ENCODE measurements around the gene MAP3K1. TPM values are rescaled to one million over a fixed set of nuclear protein-coding genes. Genes with fewer than 3 reads are reported as not detected.

MAP3K1 gene
- total and polyA plus RNA-seq, 9 of the 15 experiments (the other 6 are each of a cell fraction or from before 2014, with no cell fraction given), result 3.9 to 13.9 (median 7.5) TPM

DNA sequence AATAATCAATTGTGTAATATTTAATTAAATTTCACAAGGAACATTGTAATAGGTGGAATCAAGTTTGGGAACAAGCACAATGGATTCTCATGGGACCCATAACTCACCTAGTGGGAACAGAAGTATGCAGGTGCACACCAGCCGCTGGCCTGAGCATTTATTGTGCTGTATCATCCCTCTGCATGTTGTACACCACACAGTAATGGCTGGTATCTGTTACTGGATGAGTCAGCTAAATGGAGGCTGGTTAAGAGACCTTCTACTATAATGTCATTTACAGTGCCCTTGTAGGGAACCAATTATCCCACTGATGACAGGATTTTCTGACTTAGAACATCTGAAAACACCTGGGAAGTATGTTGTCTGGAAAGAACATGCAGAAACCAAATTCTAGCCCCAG, 3.2 kb upstream of the MAP3K1 start (continued):
- TF ChIP-seq FOXA1 (IDR thresholded peaks at IDR 0.05; ENCODE audit: borderline replicate concordance) (no peak), HNRNPLL (IDR thresholded peaks at IDR 0.05; ENCODE audit: low read depth, low read length, poor library complexity, severe bottlenecking) (no peak), CTBP1 (IDR thresholded peaks at IDR 0.05; ENCODE audit: borderline replicate concordance) (peak; percentile 67; the same call in 1 of the 2 replicates), IFI16 (CRISPR knock-in tag; IDR thresholded peaks at IDR 0.05) (no peak), ZNF584 (CRISPR knock-in tag; IDR thresholded peaks at IDR 0.05; ENCODE audit: low read depth) (no peak), CBX1 (IDR thresholded peaks at IDR 0.05; ENCODE audit: low read depth) (no peak), TCF3 (CRISPR knock-in tag; IDR thresholded peaks at IDR 0.05) (peak; percentile 28; the same call in 1 of the 2 replicates), PURB (CRISPR knock-in tag; IDR thresholded peaks at IDR 0.05; ENCODE audit: low read depth) (no peak), ZBTB7A (IDR thresholded peaks at IDR 0.05; ENCODE audit: borderline replicate concordance, control insufficient read depth, low read depth, low read length) (no peak), JUND (IDR thresholded peaks at IDR 0.05; ENCODE audit: borderline replicate concordance, low read depth, low read length) (peak; percentile 79), JUND (tag; IDR thresholded peaks at IDR 0.05; ENCODE audit: borderline replicate concordance, low read depth, low read length) (peak; percentile 87; the same call in 1 of the 3 replicates), SIX5 (IDR thresholded peaks at IDR 0.05; ENCODE audit: borderline replicate concordance in 1 of 2, insufficient read depth in 1 of 2, low read depth in 1 of 2, low read length in 2 of 2) (no peak), ASH1L (IDR thresholded peaks at IDR 0.05; ENCODE audit: borderline replicate concordance, low read depth, partially characterized antibody) (no peak), RFX1 (IDR thresholded peaks at IDR 0.05) (no peak), ZNF354B (CRISPR knock-in tag; IDR thresholded peaks at IDR 0.05) (no peak), PCBP1 (IDR thresholded peaks at IDR 0.05; ENCODE audit: low read depth, low read length, poor library complexity, severe bottlenecking) (no peak), ZNF696 (CRISPR knock-in tag; conservative IDR thresholded peaks at IDR 0.05) (no peak), JUNB (CRISPR knock-in tag; conservative IDR thresholded peaks at IDR 0.05) (no peak), KHSRP (IDR thresholded peaks at IDR 0.05) (no peak)
- TF ChIP-seq, protein P1, sequence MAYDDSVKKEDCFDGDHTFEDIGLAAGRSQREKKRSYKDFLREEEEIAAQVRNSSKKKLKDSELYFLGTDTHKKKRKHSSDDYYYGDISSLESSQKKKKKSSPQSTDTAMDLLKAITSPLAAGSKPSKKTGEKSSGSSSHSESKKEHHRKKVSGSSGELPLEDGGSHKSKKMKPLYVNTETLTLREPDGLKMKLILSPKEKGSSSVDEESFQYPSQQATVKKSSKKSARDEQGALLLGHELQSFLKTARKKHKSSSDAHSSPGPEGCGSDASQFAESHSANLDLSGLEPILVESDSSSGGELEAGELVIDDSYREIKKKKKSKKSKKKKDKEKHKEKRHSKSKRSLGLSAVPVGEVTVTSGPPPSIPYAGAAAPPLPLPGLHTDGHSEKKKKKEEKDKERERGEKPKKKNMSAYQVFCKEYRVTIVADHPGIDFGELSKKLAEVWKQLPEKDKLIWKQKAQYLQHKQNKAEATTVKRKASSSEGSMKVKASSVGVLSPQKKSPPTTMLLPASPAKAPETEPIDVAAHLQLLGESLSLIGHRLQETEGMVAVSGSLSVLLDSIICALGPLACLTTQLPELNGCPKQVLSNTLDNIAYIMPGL (CRISPR knock-in tag; IDR thresholded peaks at IDR 0.05), result no peak
- TF ChIP-seq, protein P2, sequence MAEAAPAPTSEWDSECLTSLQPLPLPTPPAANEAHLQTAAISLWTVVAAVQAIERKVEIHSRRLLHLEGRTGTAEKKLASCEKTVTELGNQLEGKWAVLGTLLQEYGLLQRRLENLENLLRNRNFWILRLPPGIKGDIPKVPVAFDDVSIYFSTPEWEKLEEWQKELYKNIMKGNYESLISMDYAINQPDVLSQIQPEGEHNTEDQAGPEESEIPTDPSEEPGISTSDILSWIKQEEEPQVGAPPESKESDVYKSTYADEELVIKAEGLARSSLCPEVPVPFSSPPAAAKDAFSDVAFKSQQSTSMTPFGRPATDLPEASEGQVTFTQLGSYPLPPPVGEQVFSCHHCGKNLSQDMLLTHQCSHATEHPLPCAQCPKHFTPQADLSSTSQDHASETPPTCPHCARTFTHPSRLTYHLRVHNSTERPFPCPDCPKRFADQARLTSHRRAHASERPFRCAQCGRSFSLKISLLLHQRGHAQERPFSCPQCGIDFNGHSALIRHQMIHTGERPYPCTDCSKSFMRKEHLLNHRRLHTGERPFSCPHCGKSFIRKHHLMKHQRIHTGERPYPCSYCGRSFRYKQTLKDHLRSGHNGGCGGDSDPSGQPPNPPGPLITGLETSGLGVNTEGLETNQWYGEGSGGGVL (CRISPR knock-in tag; IDR thresholded peaks at IDR 0.05), result no peak
- TF ChIP-seq, protein P3, sequence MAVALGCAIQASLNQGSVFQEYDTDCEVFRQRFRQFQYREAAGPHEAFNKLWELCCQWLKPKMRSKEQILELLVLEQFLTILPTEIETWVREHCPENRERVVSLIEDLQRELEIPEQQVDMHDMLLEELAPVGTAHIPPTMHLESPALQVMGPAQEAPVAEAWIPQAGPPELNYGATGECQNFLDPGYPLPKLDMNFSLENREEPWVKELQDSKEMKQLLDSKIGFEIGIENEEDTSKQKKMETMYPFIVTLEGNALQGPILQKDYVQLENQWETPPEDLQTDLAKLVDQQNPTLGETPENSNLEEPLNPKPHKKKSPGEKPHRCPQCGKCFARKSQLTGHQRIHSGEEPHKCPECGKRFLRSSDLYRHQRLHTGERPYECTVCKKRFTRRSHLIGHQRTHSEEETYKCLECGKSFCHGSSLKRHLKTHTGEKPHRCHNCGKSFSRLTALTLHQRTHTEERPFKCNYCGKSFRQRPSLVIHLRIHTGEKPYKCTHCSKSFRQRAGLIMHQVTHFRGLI (CRISPR knock-in tag; IDR thresholded peaks at IDR 0.05), result no peak
- TF ChIP-seq, protein P4, sequence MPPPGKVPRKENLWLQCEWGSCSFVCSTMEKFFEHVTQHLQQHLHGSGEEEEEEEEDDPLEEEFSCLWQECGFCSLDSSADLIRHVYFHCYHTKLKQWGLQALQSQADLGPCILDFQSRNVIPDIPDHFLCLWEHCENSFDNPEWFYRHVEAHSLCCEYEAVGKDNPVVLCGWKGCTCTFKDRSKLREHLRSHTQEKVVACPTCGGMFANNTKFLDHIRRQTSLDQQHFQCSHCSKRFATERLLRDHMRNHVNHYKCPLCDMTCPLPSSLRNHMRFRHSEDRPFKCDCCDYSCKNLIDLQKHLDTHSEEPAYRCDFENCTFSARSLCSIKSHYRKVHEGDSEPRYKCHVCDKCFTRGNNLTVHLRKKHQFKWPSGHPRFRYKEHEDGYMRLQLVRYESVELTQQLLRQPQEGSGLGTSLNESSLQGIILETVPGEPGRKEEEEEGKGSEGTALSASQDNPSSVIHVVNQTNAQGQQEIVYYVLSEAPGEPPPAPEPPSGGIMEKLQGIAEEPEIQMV (tag; conservative IDR thresholded peaks at IDR 0.05; ENCODE audit: low read depth), result no peak
